T-cell (primary cell): ENCODE measurements around the gene HLA-DMB. TPM values are rescaled to one million over a fixed set of nuclear protein-coding genes. Genes with fewer than 3 reads are reported as not detected.

Experiments
- ATAC-seq, 4 experiments: fragments of 200-7000 bp in 3 of 4; fragments of 150-1000 bp in 1 of 4; cut with Tn5 transposase; replicated peaks in 1 of 4; 1 replicate in 3 of 4; 2 replicates in 1 of 4; pipeline ENCODE4 v1.10.0; 2021; ENCODE audit warnings: moderate library complexity in 3 of 4, mild to moderate bottlenecking in 2 of 4, moderate number of reproducible peaks in 1 of 4
- CTCF ChIA-PET, 2 donors: fragments of 300-600 bp; sonication (Branson Sonifier 250); formaldehyde crosslinking; loops; one replicate each; lab custom pipeline; 2022; ENCODE audit warnings: antibody characterized with exemption in 2 of 2; lab: Charles Lee
- POLR2A ChIA-PET, 2 donors: fragments of 300-600 bp; sonication (Branson Sonifier 250); formaldehyde crosslinking; loops; one replicate each; lab custom pipeline; 2022; ENCODE audit warnings: antibody characterized with exemption in 2 of 2; lab: Charles Lee
- DNase-seq, 35 experiments: peaks; one replicate each; pipeline versions ENCODE4 v3.0.0 to v3.0.0-alpha.2; 2013 to 2023
- H3K27ac ChIP-seq: one replicate; pipeline ENCODE4 v1.5.1; 2013; ENCODE audit warnings: low read length
- H3K27me3 ChIP-seq, 2 experiments: replicated peaks in 1 of 2; 1 replicate in 1 of 2; 2 replicates in 1 of 2; pipeline versions ENCODE4 v1.6.1 to v1.7.0; 2013; ENCODE audit warnings: low read length in 1 of 2, mixed read lengths in 1 of 2; ENCODE audit not compliant: control insufficient read depth in 2 of 2, insufficient read depth in 2 of 2; ENCODE audit errors: extremely low read depth in 1 of 2
- H3K36me3 ChIP-seq, 2 donors: 1 replicate in 1 of 2; 2 replicates in 1 of 2; pipeline versions ENCODE4 v1.6.1 to v1.7.0; 2013; ENCODE audit warnings: low read length in 1 of 2; ENCODE audit not compliant: control insufficient read depth in 2 of 2, insufficient read depth in 1 of 2; ENCODE audit errors: extremely low read depth in 1 of 2
- H3K4me1 ChIP-seq, 2 experiments: 1 replicate in 1 of 2; 2 replicates in 1 of 2; pipeline versions ENCODE4 v1.6.1 to v1.7.0; 2013; ENCODE audit warnings: low read length in 2 of 2, mixed read lengths in 1 of 2; ENCODE audit not compliant: insufficient read depth in 2 of 2, control insufficient read depth in 1 of 2; ENCODE audit errors: extremely low read depth in 1 of 2
- H3K4me3 ChIP-seq, 2 donors: 1 replicate in 1 of 2; 2 replicates in 1 of 2; pipeline versions ENCODE4 v1.5.1 to v1.7.0; 2013; ENCODE audit warnings: mild to moderate bottlenecking in 2 of 2, low read length in 1 of 2, moderate library complexity in 1 of 2; ENCODE audit not compliant: control insufficient read depth in 1 of 2; ENCODE audit errors: extremely low read depth in 1 of 2
- H3K9me3 ChIP-seq: 2 replicates; pipeline ENCODE4 v1.7.0; 2013
- H3K27ac Mint-ChIP-seq, 2 donors: one replicate each; pipeline ENCODE4 v1.8.0; 2020 to 2021; ENCODE audit warnings: mild to moderate bottlenecking in 2 of 2, mixed read lengths in 2 of 2
- H3K27me3 Mint-ChIP-seq, 2 donors: one replicate each; pipeline ENCODE4 v1.8.0; 2021 to 2022; ENCODE audit warnings: mixed read lengths in 2 of 2
- H3K36me3 Mint-ChIP-seq: one replicate; pipeline ENCODE4 v1.8.0; 2021; ENCODE audit warnings: mixed read lengths
- H3K4me1 Mint-ChIP-seq, 3 donors: one replicate each; pipeline ENCODE4 v1.8.0; 2020 to 2022; ENCODE audit warnings: mixed read lengths in 3 of 3, mild to moderate bottlenecking in 1 of 3
- H3K4me3 Mint-ChIP-seq, 3 donors: one replicate each; pipeline ENCODE4 v1.8.0; 2020 to 2022; ENCODE audit warnings: mild to moderate bottlenecking in 3 of 3, mixed read lengths in 3 of 3, moderate library complexity in 3 of 3
- H3K9me3 Mint-ChIP-seq, 3 donors: one replicate each; pipeline ENCODE4 v1.8.0; 2020 to 2022; ENCODE audit warnings: mixed read lengths in 3 of 3
- WGBS: methylation state at CpG from one replicate; pipeline ENCODE4 v1.1.5; 2013; ENCODE audit warnings: missing lambda C conversion rate; ENCODE audit not compliant: insufficient coverage; 5-methylcytosine and 5-hydroxymethylcytosine counted together
- total RNA-seq, 35 experiments: library from RNA in 6 of 35; stranded (reverse) in 6 of 35; fragments of 120-200 nt in 1 of 35; gene quantifications; one replicate each; pipeline versions ENCODE4 v1.2.1 to v1.2.4 and lab custom pipeline; 2013 to 2026

Gene HLA-DMB
- total RNA-seq, 5 donors from 2014 or later (not counting 1 experiment from before 2014, with no cell fraction given), result 8.8 to 30.6 (median 10.6) TPM

GRCh38 chr6:32950449-32950848 lies 9.6 kb upstream of the HLA-DMB start:
- no peaks in the 10 kb centered on the region for H3K27me3 ChIP-seq
- ChIA-PET CTCF (interaction anchor here (0.7 to 7.6 kb wide), 6 partner anchors 12 to 34 kb away, joined by 3 to 207 read pairs (median 4); partner anchors contain the start of gene BRD2 (in 1 of the 2)), POLR2A (interaction anchor here in 1 of 2 donors (0.9 kb wide), 1 partner anchor 21 kb away, joined by 3 read pairs; no protein-coding TSS in a partner anchor)
- 97% methylated on average over 5 of the region's 8 CpGs for WGBS
- Mint-ChIP-seq H3K4me3 (peak overlapping the region in 1 of 3 donors; percentile 29), H3K27ac (no peak overlapping the region), H3K4me1 (peaks cover 46 to 75% (median 51%) of the 10 kb centered on the region in 3 donors), H3K9me3 (no peaks in the 10 kb centered on the region), H3K27me3 (no peaks in the 10 kb centered on the region), H3K36me3 (no peaks in the 10 kb centered on the region)
- ATAC-seq (no peak), DNase-seq (no peak)
- no peak overlapping the region for H3K27ac ChIP-seq
- H3K9me3 ChIP-seq, result no peaks in the 10 kb centered on the region
- no peak overlapping the region for H3K4me3 ChIP-seq
- no peaks in the 10 kb centered on the region for H3K36me3 ChIP-seq
- peaks cover 9 to 42% of the 10 kb centered on the region in 2 experiments for H3K4me1 ChIP-seq

- Mint-ChIP-seq H3K9me3 (no peaks in the 10 kb centered on the region), H3K4me3 (peak overlapping the region in 1 of 3 donors; percentile 29), H3K4me1 (peaks cover 48 to 75% (median 53%) of the 10 kb centered on the region in 3 donors), H3K27me3 (no peaks in the 10 kb centered on the region), H3K36me3 (no peaks in the 10 kb centered on the region), H3K27ac (no peak overlapping the region)
- no peak for DNase-seq
- CTCF ChIA-PET, result interaction anchor here (0.9 to 7.6 kb wide), 4 partner anchors 16 to 35 kb away, joined by 3 to 207 read pairs (median 4); partner anchors contain the start of gene BRD2 (in 1 of the 2)
- Histone ChIP-seq H3K4me1 (peaks cover 11 to 47% of the 10 kb centered on the region in 2 experiments), H3K4me3 (no peak overlapping the region), H3K27ac (no peak overlapping the region), H3K27me3 (no peaks in the 10 kb centered on the region), H3K36me3 (no peaks in the 10 kb centered on the region), H3K9me3 (no peaks in the 10 kb centered on the region)
- no peak for ATAC-seq
- no CpG with 5 or more reads among the region's 3 CpGs for WGBS
- POLR2A ChIA-PET, result interaction anchor here in 1 of 2 donors (0.9 kb wide), 1 partner anchor 22 kb away, joined by 3 read pairs; no protein-coding TSS in a partner anchor
Observed at GRCh38 chr6:32950010-32950409, 9.2 kb upstream of the HLA-DMB start.

GRCh38 chr6:32949113-32949512 lies 8.3 kb upstream of the HLA-DMB start:
- DNase-seq (no peak), ATAC-seq (no peak)
- CTCF ChIA-PET, result no interaction called here
- H3K27me3 Mint-ChIP-seq, result no peaks in the 10 kb centered on the region
- no peak overlapping the region for H3K4me3 Mint-ChIP-seq
- Histone ChIP-seq H3K4me1 (peaks cover 16 to 53% of the 10 kb centered on the region in 2 experiments), H3K27me3 (no peaks in the 10 kb centered on the region), H3K27ac (no peak overlapping the region), H3K9me3 (no peaks in the 10 kb centered on the region), H3K4me3 (no peak overlapping the region), H3K36me3 (no peaks in the 10 kb centered on the region)
- peaks cover 48 to 77% (median 54%) of the 10 kb centered on the region in 3 donors for H3K4me1 Mint-ChIP-seq
- no peaks in the 10 kb centered on the region for H3K36me3 Mint-ChIP-seq
- H3K9me3 Mint-ChIP-seq, result no peaks in the 10 kb centered on the region
- POLR2A ChIA-PET, result no interaction called here
- 92% methylated on average over 6 of the region's 9 CpGs for WGBS
- no peak overlapping the region for H3K27ac Mint-ChIP-seq

GRCh38 chr6:32947552-32948465 lies 7.0 kb upstream of the HLA-DMB start:
- Mint-ChIP-seq H3K36me3 (no peaks in the 10 kb centered on the region), H3K9me3 (no peaks in the 10 kb centered on the region), H3K27me3 (no peaks in the 10 kb centered on the region), H3K4me1 (peaks cover 48 to 76% (median 52%) of the 10 kb centered on the region in 3 donors), H3K4me3 (no peak overlapping the region), H3K27ac (peak overlapping the region in 1 of 2 donors; percentile 32)
- Histone ChIP-seq H3K4me1 (peaks cover 28 to 55% of the 10 kb centered on the region in 2 experiments), H3K27me3 (no peaks in the 10 kb centered on the region), H3K27ac (no peak overlapping the region), H3K36me3 (no peaks in the 10 kb centered on the region), H3K9me3 (no peaks in the 10 kb centered on the region), H3K4me3 (no peak overlapping the region)
- DNase-seq (peak in 18 of 35 experiments; percentile 13 to 75 (median 31)), ATAC-seq (peak in 2 of 4 experiments; percentile 32 to 37)
- ChIA-PET CTCF (interaction anchor here (0.7 to 1.8 kb wide), 5 partner anchors 14 to 62 kb away, joined by 3 to 15 read pairs (median 3); no protein-coding TSS in a partner anchor), POLR2A (interaction anchor here in 1 of 2 donors (1.5 kb wide), 1 partner anchor 24 kb away, joined by 3 read pairs; no protein-coding TSS in a partner anchor)
- 70% methylated on average over 6 of the region's 11 CpGs for WGBS

- Histone ChIP-seq H3K9me3 (no peaks in the 10 kb centered on the region), H3K27me3 (no peaks in the 10 kb centered on the region), H3K4me1 (peaks cover 32 to 54% of the 10 kb centered on the region in 2 experiments), H3K27ac (no peak overlapping the region), H3K4me3 (no peak overlapping the region), H3K36me3 (no peaks in the 10 kb centered on the region)
- ATAC-seq, result no peak
- DNase-seq, result no peak
- Mint-ChIP-seq H3K27ac (peak overlapping the region; percentile 11 to 56), H3K4me1 (peaks cover 49 to 76% (median 52%) of the 10 kb centered on the region in 3 donors), H3K9me3 (no peaks in the 10 kb centered on the region), H3K27me3 (no peaks in the 10 kb centered on the region), H3K36me3 (no peaks in the 10 kb centered on the region), H3K4me3 (no peak overlapping the region)
- ChIA-PET POLR2A (interaction anchor here in 1 of 2 donors (1.5 kb wide), 1 partner anchor 25 kb away, joined by 3 read pairs; no protein-coding TSS in a partner anchor), CTCF (interaction anchor here in 1 of 2 donors (0.7 to 1.8 kb wide), 3 partner anchors 13 to 25 kb away, joined by 3 to 15 read pairs (median 3); no protein-coding TSS in a partner anchor)
Observed at GRCh38 chr6:32946893-32947292, 6.1 kb upstream of the HLA-DMB start.

- Mint-ChIP-seq H3K36me3 (no peaks in the 10 kb centered on the region), H3K4me1 (peaks cover 58 to 85% (median 61%) of the 10 kb centered on the region in 3 donors), H3K9me3 (no peaks in the 10 kb centered on the region), H3K4me3 (peak overlapping the region in 1 of 3 donors; percentile 76), H3K27ac (peak overlapping the region; percentile 97 to 99), H3K27me3 (no peaks in the 10 kb centered on the region)
- Histone ChIP-seq H3K4me1 (peaks cover 39 to 60% of the 10 kb centered on the region in 2 experiments), H3K27me3 (no peaks in the 10 kb centered on the region), H3K4me3 (no peak overlapping the region), H3K9me3 (no peaks in the 10 kb centered on the region), H3K27ac (peak overlapping the region; percentile 20), H3K36me3 (no peaks in the 10 kb centered on the region)
- ATAC-seq, result no peak
- ChIA-PET CTCF (no interaction called here), POLR2A (no interaction called here)
- DNase-seq, result no peak
Observed at GRCh38 chr6:32945953-32946352, 5.1 kb upstream of the HLA-DMB start.
